Measurements from ENCODE around the gene JPH4. TPM values are rescaled to one million over a fixed set of nuclear protein-coding genes. Genes with fewer than 3 reads are reported as not detected.
"Not testable (repeated sequence)": the region's sequence is repeated elsewhere in the genome, so short reads cannot be mapped to it uniquely, and the experiment has no call there.

Gene JPH4
- total RNA-seq, 1 donor from 2014 or later, result 4.7 TPM

GRCh38 chr14:23589606-23590005 is 11.0 kb upstream of the JPH4 start:
- Histone ChIP-seq H3K36me3 (no peaks in the 10 kb centered on the region), H3K4me1 (no peaks in the 10 kb centered on the region), H3K4me3 (no peak overlapping the region), H3K9me3 (no peaks in the 10 kb centered on the region), H3K27ac (no peak overlapping the region), H3K27me3 (no peaks in the 10 kb centered on the region)
- DNase-seq (ENCODE audit: low spot score in 2 of 2), result no peak
- TF ChIP-seq CTCF (IDR thresholded peaks at IDR 0.05), result no peak
- intact Hi-C loops (cut with DNase I), result no loop called here

- peak; percentile 4 to 34 (median 15) for TF ChIP-seq CTCF (IDR thresholded peaks at IDR 0.05)
- no peaks in the 10 kb centered on the region for H3K4me1 ChIP-seq
- no peak overlapping the region for H3K4me3 ChIP-seq
- no peaks in the 10 kb centered on the region for H3K36me3 ChIP-seq
- peak; percentile 32 to 78 for DNase-seq (ENCODE audit: low spot score in 2 of 2)
- H3K27ac ChIP-seq, result no peak overlapping the region
- intact Hi-C loops (cut with DNase I), result no loop called here
- H3K9me3 ChIP-seq, result no peaks in the 10 kb centered on the region
- H3K27me3 ChIP-seq, result no peaks in the 10 kb centered on the region
These were observed 10.5 kb upstream of the JPH4 start for GRCh38 chr14:23588884-23589598.

- H3K4me1 ChIP-seq; H3K36me3 ChIP-seq; DNase-seq (ENCODE audit: low spot score in 2 of 2); H3K27ac ChIP-seq; H3K9me3 ChIP-seq; intact Hi-C loops (cut with DNase I); H3K4me3 ChIP-seq; H3K27me3 ChIP-seq: not testable (repeated sequence)
These were observed 6.1 kb upstream of the JPH4 start for GRCh38 chr14:23584527-23585203.

GRCh38 chr14:23583761-23584526 is 5.4 kb upstream of the JPH4 start:
- intact Hi-C loops (cut with DNase I); H3K27ac ChIP-seq; H3K36me3 ChIP-seq; DNase-seq (ENCODE audit: low spot score in 2 of 2); H3K4me3 ChIP-seq; H3K4me1 ChIP-seq; H3K9me3 ChIP-seq; H3K27me3 ChIP-seq: not testable (repeated sequence)

- TF ChIP-seq CTCF (IDR thresholded peaks at IDR 0.05), result no peak
- Histone ChIP-seq H3K27ac (no peak overlapping the region), H3K9me3 (no peaks in the 10 kb centered on the region), H3K36me3 (no peaks in the 10 kb centered on the region), H3K4me3 (no peak overlapping the region), H3K4me1 (no peaks in the 10 kb centered on the region), H3K27me3 (no peaks in the 10 kb centered on the region)
- intact Hi-C loops (cut with DNase I), result no loop called here
- no peak for DNase-seq (ENCODE audit: low spot score in 2 of 2)
These were observed 4.5 kb upstream of the JPH4 start for GRCh38 chr14:23582906-23583760.

GRCh38 chr14:23580948-23581281 is 2.3 kb upstream of the JPH4 start:
- Histone ChIP-seq H3K27me3 (peaks cover 16% of the 10 kb centered on the region), H3K4me3 (no peak overlapping the region), H3K36me3 (no peaks in the 10 kb centered on the region), H3K4me1 (peaks cover 3 to 4% of the 10 kb centered on the region in 2 donors), H3K9me3 (no peaks in the 10 kb centered on the region), H3K27ac (no peak overlapping the region)
- intact Hi-C loops (cut with DNase I), result no loop called here
- no peak for DNase-seq (ENCODE audit: low spot score in 2 of 2)
- no peak for TF ChIP-seq CTCF (IDR thresholded peaks at IDR 0.05)
